Activated CD4-positive, alpha-beta T cell treated with anti-CD3 and anti-CD28 coated beads for 1 hour (primary cell): ENCODE measurements around the gene MYRF.

Experiments used
- DNase-seq: peaks from one replicate; pipeline ENCODE4 v3.0.0-alpha.2; 2020

Gene MYRF

DNA sequence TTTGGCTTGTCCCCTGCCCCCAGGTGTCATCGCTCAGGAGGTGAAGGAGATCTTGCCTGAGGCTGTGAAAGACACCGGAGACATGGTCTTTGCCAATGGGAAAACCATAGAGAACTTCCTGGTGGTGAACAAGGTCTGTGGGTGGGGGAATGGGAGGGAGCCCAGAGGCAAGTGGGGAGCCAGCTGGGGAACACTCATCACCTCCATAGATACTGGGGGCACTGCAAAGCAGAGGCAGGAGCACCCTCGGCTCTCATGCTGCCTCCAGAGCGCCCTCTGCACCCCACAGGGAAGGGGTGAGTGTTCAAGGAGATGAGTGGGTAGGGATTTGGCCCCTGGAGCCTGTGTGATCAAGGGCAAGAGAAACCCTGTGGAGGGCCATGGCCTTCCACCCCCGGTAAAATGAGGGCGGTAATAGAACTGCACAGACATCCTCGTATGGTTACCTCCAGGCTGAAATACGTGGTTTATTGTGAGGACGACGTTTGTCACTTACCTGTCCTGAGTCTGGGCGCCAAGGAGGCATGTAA is 26.0 kb downstream of the MYRF start:
- DNase-seq: no peak

DNA sequence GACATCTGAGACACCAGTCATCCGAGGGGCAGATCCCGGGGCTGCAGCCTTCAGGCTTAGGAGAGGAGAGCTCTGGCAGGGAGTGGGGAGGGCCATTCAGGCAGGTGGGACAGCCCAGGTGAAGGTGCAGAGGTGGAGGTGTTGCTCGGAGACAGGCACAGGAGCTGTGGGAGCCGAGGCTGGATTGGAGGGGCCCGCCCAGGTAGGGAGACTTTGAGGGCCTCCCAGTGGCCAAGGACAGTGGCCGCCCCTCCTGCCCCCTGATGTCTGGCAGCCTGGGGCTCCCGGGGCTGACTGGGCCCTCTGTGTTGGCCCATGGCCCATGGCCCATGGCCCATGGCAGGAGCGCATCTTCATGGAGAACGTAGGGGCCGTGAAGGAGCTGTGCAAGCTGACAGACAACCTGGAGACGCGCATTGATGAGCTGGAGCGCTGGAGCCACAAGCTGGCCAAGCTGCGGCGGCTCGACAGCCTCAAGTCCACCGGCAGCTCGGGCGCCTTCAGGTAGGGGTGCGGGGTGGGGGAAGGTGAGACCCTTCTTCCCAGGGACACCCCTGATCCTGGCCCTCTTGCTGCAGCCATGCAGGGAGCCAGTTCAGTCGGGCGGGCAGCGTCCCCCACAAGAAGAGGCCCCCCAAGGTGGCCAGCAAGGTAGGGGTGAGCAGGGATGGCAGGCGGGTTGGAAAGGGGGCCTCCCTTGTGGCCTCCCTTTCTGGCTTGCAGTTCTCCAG is 26.6 kb downstream of the MYRF start:
- no peak for DNase-seq

DNA sequence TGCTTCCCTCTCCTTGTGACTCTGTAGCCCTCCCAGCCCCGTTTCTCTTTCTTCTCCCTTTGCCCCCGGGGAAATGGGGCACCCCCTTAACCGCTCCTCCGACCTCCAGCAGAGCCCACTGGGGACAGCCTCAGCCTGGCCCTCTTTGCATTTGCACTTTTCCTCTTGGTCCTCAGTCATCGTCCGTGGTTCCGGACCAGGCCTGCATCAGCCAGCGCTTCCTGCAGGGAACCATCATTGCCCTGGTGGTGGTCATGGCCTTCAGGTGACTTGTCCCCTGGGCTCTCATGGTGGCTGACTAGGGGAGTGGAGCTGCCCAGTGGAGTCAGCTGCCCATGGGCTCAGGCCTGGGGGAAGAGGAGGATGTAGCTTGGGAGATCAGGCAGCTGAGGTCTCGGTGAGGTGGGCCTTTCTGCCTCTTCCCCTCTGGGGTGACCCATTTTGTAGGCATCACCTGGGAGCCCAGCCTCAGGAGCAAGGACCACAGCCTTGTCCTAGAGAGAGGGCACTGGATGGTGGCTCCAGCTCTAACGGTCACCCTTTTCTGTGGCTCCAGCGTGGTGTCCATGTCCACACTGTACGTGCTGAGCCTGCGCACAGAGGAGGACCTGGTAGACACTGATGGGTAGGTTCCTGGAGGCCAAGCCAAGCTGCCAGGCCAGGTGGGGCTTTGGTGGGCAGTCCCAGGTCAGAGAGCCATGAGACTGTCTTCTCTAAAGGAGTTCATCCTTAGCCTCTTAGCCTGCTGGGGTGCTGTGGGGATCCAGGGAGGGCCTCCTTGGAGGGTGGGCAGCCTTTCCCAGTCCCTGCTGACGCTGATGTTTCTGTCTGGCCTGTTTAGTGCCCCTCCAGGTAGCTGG is 27.5 kb downstream of the MYRF start:
- DNase-seq: no peak

DNA sequence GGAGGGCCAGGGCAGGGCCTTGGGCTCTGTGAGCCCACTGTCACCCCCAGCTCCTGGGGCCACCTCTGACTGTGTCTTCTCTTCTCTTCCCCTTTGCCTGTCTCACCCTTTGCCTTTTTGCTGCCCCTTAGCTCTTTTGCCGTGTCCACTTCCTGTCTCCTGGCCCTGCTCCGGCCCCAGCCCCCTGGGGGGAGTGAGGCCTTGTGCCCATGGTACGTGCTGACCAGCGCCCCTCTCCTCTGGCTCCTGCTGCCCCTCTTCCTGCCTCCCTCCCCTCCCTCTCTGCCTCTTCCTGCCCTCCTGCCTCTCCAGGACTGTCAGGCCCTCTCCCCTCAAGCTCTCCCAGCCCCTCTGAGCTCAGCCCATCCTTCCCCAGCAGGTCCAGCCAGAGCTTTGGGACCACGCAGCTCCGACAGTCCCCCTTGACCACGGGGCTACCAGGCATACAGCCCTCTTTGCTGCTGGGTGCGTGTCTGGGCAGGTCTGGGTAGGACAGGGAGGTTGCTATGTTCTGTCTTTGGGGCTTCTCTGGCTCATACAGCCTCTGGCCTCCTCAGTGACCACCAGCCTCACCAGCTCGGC is 28.2 kb downstream of the MYRF start:
- DNase-seq: no peak

- DNase-seq: no peak
Observed at GRCh38 chr11:61781585-61781984, 29.1 kb downstream of the MYRF start.

GRCh38 chr11:61782299-61782698 is 29.9 kb downstream of the MYRF start:
- DNase-seq: no peak

DNA sequence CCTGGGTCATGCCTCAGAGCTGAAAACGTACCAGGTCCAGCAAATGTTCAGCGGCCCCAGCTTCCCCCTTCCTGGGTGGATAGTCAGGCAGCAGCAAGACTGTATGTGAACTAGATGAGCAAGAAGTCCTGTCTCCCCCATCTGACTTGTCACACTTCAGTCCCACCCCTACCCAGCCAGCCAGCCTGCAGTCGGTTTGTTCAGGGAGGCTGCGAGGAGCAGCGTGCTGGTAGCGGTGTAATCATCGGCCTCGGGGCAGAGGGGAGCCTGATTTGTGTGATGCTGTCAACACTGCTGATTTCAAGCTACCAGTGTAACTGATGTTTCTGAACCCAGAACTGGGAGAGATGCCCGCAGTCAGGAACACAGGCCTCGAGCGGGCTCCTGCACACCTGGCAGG is 30.4 kb downstream of the MYRF start:
- DNase-seq: no peak

GRCh38 chr11:61783717-61784505 is 31.5 kb downstream of the MYRF start:
- no peak for DNase-seq

DNA sequence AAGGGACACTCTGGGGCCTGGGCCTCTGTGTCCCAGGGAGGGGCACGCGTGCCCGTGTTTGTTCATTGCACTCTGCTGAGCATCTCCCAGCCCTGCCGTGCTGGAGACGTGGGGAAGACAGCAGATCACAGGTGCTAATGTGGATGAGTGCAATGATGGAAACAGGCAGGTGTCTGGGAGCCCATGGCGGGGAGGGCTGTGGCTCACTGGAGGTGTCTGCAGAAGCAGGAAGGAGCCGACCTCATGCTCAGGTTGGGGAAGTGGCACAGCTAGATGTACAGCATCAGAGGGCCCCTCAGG is 32.0 kb downstream of the MYRF start:
- DNase-seq: no peak

DNA sequence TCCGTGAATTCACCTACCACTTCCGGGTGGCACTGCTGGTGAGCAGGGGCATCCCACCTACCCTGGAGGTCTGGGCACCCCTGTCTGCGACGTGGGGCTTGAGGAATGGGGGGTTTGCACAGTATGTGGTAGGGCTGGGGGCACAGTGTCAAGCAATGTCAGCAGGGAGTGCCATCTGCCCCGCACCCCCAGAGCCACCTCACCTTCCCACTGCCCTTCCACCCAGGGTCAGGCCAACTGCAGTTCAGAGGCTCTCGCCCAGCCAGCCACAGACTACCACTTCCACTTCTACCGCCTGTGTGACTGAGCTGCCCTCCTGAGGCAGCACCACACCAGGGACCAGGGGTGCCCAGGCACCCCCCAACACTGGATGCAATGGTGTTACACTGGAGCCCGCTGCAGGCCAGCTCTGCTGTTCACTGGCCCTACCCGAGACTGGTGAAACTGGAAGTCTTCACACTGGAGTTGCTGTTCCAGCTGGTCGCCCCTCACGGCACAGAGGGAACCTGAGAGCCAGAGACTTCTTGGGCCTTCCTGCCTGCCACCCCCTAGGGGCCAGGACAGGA is 33.5 kb downstream of the MYRF start:
- no peak for DNase-seq

DNA sequence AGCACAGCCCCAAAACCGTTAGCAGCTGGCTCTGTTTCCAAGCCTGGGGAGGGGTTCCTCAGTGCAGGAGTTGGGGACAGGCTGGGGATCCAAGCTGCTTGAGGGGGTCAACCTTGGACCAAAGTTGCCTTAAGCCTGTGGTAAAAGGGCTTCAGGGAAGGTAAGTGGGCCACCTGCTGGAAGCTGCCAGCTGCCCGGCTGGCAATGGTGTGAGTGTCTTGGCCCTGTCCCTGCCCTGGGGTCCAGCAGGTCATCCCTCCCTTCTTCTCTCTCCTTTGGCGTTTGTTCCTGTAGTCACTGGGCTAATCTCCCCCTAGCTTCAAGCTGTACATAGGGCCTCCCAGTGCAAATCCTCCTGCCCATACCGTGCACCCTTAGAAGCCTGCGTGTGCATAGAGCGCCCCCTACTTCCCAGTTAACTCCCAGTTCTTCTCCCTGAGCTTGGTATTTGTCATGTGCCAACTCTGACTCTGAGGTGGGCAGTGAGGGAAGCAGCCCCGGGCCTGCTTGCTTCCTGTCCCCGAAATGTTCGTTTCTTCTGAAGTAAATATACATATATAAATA is 35.6 kb downstream of the MYRF start:
- DNase-seq: no peak

GRCh38 chr11:61791737-61792309 is 39.4 kb downstream of the MYRF start:
- no peak for DNase-seq

- peak; percentile 77 for DNase-seq
Observed at GRCh38 chr11:61792310-61793082, 40.1 kb downstream of the MYRF start, which contains the start of the genes FEN1 and TMEM258. Gene FEN1, plus strand, starts transcription at chr11:61792911. Its CDS starts 2,451 bp downstream, at chr11:61795362. Gene TMEM258, minus strand, starts transcription at chr11:61792599. Its CDS starts 41 bp downstream, at chr11:61792558.

DNA sequence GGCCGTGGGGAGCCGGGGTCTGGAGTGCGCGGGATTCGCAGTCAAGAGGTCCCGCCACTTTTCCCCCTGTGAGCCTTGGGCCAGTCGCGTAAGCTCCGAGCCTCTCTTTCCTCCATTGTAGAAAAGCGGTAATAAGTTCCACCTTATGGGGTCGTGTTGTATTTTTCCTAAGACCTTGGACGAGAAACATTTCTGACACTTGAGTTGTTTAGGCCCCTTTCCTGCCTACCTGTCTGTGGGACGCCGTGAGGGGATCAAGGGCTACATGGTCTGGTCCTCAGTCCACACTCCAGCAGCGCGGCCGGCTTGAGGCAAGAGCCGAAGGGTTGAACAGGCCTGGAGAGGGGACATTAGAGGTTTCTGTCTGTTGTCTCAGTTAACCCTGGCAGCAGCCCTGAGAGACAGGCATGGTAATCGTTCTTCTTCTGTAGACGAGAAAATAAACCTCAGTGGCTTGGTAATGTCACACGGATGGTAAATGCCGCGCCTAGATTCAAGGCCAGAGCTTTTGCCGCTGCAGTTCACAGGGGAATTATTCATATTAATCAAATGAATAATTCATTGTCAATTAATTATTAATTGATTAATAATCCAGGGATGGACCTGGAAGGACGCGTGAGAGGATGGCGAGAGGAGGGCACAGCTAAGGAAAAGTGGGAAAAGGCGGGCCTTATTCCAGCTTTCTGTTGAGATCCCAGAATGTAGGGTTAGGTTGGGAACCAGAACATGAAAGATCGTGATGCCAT is 40.8 kb downstream of the MYRF start:
- no peak for DNase-seq

DNA sequence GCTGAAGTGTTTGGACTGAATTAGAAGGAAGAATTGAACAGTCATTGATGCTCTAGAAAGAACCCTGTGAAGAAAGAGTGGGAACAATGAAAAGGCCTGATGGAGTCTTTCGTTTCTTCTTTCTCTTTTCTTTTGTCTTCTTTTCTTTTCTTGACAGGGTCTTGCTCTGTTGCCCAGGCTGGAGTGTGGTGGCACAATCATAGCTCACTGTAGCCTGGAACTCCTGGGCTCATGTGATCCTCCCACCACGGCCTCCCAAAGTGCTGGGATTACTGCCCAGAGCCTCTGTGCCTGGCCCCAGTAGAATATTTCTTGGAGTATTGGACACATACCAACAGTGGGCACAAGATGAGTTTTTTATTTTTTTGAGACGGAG is 41.4 kb downstream of the MYRF start:
- DNase-seq: no peak

DNA sequence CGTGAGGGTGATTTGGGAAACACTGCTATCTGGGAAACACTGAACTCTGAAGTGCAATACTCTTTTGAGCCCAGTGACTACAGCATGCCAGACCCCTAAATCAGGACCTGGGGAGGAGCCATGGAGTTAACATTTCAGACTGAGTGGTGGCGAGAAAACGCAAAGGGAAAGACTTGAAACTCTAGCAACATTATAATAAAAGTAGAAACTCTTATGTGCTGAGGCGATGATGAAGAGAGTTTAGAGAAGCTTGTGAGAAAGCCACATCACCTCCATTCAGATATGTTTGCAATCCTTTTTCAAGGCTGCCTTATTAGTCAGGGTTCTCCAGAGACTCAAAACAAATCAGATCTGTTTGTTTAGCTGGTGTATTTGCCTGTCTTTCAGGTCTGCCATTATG is 42.1 kb downstream of the MYRF start:
- no peak for DNase-seq

DNA sequence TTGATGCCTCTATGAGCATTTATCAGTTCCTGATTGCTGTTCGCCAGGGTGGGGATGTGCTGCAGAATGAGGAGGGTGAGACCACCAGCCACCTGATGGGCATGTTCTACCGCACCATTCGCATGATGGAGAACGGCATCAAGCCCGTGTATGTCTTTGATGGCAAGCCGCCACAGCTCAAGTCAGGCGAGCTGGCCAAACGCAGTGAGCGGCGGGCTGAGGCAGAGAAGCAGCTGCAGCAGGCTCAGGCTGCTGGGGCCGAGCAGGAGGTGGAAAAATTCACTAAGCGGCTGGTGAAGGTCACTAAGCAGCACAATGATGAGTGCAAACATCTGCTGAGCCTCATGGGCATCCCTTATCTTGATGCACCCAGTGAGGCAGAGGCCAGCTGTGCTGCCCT is 43.0 kb downstream of the MYRF start:
- DNase-seq: no peak

- no peak for DNase-seq
Observed at GRCh38 chr11:61795876-61796526, 43.6 kb downstream of the MYRF start.

DNA sequence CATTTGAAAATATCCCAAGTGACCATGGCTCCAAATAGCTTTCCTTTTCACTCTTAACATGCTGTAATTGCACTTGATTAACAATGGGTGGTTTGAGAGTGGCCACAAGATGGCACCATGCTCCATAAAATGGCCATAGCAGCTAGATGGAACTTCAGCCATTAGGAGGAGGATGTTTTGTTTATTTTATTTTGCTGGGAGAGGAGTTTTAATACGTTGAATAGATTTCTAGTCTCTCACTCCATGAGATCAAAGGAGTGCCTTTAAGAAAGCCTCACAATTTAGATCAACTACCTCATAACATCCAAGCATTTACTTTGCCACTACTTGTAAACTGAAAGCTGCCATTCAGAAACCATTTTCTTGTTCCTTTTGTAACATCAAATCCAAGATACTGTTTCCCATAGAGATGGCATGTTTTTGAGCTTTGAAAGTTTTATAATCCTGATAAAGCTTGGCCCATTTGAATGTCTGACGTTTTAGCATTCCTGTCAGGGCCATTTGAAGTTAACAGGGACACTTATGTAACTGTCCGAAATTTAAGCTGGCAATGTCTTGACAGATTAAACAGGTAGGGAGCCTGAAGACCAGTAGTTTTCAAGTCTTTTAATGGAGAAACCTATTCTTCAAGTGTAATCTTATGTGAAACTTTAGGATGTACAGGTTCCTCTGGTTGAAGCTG is 45.0 kb downstream of the MYRF start:
- DNase-seq: peak; percentile 50
